Body of pancreas (tissue), 4 donors: ENCODE data around the gene OR2V1. TPM values are rescaled to one million over a fixed set of nuclear protein-coding genes. Genes with fewer than 3 reads are reported as not detected.

Experiments
- ATAC-seq: fragments of 150-250 bp; one replicate; pipeline ENCODE4 v1.9.1; 2016
- DNase-seq, 4 donors: peaks; one replicate each; pipeline ENCODE4 v3.0.0-alpha.2; 2019
- H3K27ac ChIP-seq, 4 donors: fragments of 200-600 bp; sonication (generic); 1 replicate in 3 of 4; 2 replicates in 1 of 4; pipeline versions ENCODE4 v1.5.1 to v1.6.1; 2016 to 2019; ENCODE audit warnings: mild to moderate bottlenecking in 1 of 4, mixed read lengths in 1 of 4, moderate library complexity in 1 of 4
- H3K27me3 ChIP-seq, 2 donors: fragments of 200-600 bp; sonication (generic); one replicate each; pipeline ENCODE4 v1.6.0; 2016; ENCODE audit warnings: mild to moderate bottlenecking in 1 of 2
- H3K36me3 ChIP-seq, 2 donors: fragments of 200-600 bp; sonication (generic); replicated peaks in 1 of 2; 2 replicates each; pipeline ENCODE4 v1.5.1; 2016; ENCODE audit warnings: low read depth in 2 of 2; ENCODE audit not compliant: insufficient read depth in 1 of 2
- H3K4me1 ChIP-seq: fragments of 200-600 bp; sonication (generic); one replicate; pipeline ENCODE4 v1.6.0; 2016
- H3K4me3 ChIP-seq, 2 donors: fragments of 200-600 bp; sonication (generic); 1 replicate in 1 of 2; 2 replicates in 1 of 2; pipeline ENCODE4 v1.5.1; 2016 to 2019
- H3K9me3 ChIP-seq, 3 donors: fragments of 200-600 bp; sonication (generic); 1 replicate in 2 of 3; 2 replicates in 1 of 3; pipeline ENCODE4 v1.5.1; 2016
- CTCF ChIP-seq, 7 experiments: fragments of 450-650 bp in 4 of 7; fragments of 200-600 bp in 3 of 7; sonication (generic) in 3 of 7; IDR thresholded peaks; one replicate each; pipeline ENCODE4 v1.5.1; 2016 to 2019; ENCODE audit warnings: antibody characterized with exemption in 7 of 7
- POLR2A ChIP-seq, 3 donors: fragments of 450-650 bp; IDR thresholded peaks; one replicate each; pipeline ENCODE4 v1.6.1; 2016; ENCODE audit warnings: antibody characterized with exemption in 3 of 3, mild to moderate bottlenecking in 2 of 3
- WGBS, 2 donors: methylation state at CpG; one replicate each; pipeline ENCODE4 v1.1.5; 2017; 5-methylcytosine and 5-hydroxymethylcytosine counted together
- intact Hi-C: fragments of 100-400 bp; cut with DNase I; formaldehyde crosslinking; loops from one replicate; pipeline ENCODE4 v1.15.1; 2023
- total RNA-seq, 2 donors: library from RNA; depleted of rRNA; stranded (reverse); fragments of >200 nt; gene quantifications; one replicate each; pipeline ENCODE4 v1.1.0, GENCODE V29; 2016

OR2V1 gene
- total RNA-seq, 2 donors from 2014 or later, result not detected

GRCh38 chr5:181121675-181122561 lies 9.1 kb downstream of the OR2V1 start:
- DNase-seq, result no peak
- Histone ChIP-seq H3K4me3 (no peak overlapping the region), H3K4me1 (no peaks in the 10 kb centered on the region), H3K9me3 (no peaks in the 10 kb centered on the region), H3K27me3 (no peaks in the 10 kb centered on the region), H3K36me3 (no peaks in the 10 kb centered on the region), H3K27ac (no peak overlapping the region)
- 56 to 60% methylated on average over 28 of the region's 28 CpGs for WGBS, 2 donors
- TF ChIP-seq CTCF (IDR thresholded peaks at IDR 0.05), result no peak
- TF ChIP-seq POLR2A (IDR thresholded peaks at IDR 0.05), result no peak
- intact Hi-C loops, result no loop called here
- no peak for ATAC-seq

DNA sequence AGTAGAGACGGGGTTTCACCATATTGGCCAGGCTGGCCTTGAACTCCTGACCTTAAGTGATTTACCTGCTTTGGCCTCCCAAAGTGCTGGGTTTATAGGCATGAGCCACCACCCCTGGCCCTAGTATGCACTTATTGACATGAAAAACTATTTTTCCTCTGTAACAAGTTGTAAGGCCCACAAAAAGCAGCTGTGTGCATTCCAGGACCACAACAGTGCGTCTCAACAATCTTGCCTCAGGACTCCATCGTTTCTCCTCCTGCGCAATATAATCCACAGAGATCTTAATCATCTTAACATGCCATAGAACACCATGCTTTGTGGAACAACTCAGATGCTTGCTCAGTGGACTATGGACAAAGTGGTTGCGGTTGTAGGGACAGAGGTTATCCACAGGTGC lies 10.2 kb downstream of the OR2V1 start:
- H3K27me3 ChIP-seq, result no peaks in the 10 kb centered on the region
- H3K36me3 ChIP-seq, result no peaks in the 10 kb centered on the region
- TF ChIP-seq POLR2A (IDR thresholded peaks at IDR 0.05), result no peak
- no peak for TF ChIP-seq CTCF (IDR thresholded peaks at IDR 0.05)
- H3K4me1 ChIP-seq, result no peaks in the 10 kb centered on the region
- no peak overlapping the region for H3K27ac ChIP-seq
- no peak for ATAC-seq
- DNase-seq, result no peak
- WGBS, 2 donors, result 67 to 73% methylated on average over 5 of the region's 5 CpGs
- no peaks in the 10 kb centered on the region for H3K9me3 ChIP-seq
- H3K4me3 ChIP-seq, result no peak overlapping the region
- intact Hi-C loops, result no loop called here

- WGBS, 2 donors, result 76 to 78% methylated on average over 4 of the region's 4 CpGs
- no peak overlapping the region for H3K27ac ChIP-seq
Measured at GRCh38 chr5:181120306-181120705, 10.7 kb downstream of the OR2V1 start.

DNA sequence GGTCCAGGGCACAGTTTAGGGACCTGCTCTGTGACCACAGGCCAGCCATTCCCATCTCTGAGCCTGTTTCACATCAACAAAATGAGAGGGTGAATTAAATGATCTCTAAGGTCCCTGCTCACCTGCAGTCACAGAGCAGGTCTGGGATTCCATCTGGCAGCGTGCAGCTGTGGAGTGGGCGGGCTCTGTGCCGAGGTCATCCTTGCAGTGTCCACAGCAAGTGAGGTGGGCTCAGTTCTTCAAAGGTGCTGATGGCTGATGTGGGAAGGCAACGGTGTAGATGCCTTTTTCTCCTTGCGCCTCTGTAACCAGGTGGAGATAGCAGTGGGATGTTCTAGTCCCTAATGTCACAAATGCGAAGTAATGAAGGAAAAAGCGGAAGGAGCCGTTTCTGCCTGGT lies 11.9 kb downstream of the OR2V1 start:
- Histone ChIP-seq H3K9me3 (no peaks in the 10 kb centered on the region), H3K4me1 (no peaks in the 10 kb centered on the region), H3K27ac (no peak overlapping the region), H3K27me3 (peaks cover 0 to 14% of the 10 kb centered on the region in 2 donors), H3K4me3 (no peak overlapping the region), H3K36me3 (no peaks in the 10 kb centered on the region)
- intact Hi-C loops, result no loop called here
- DNase-seq, result no peak
- 73 to 74% methylated on average over 8 of the region's 8 CpGs for WGBS, 2 donors
- TF ChIP-seq POLR2A (IDR thresholded peaks at IDR 0.05) (no peak), CTCF (IDR thresholded peaks at IDR 0.05) (no peak)
- ATAC-seq, result no peak

More at GRCh38 chr5:181120306-181120705, 10.7 kb downstream of the OR2V1 start:
- no peak for ATAC-seq
- Histone ChIP-seq H3K9me3 (no peaks in the 10 kb centered on the region), H3K4me3 (no peak overlapping the region), H3K4me1 (no peaks in the 10 kb centered on the region), H3K36me3 (no peaks in the 10 kb centered on the region), H3K27me3 (peaks cover 0 to 2% of the 10 kb centered on the region in 2 donors)
- intact Hi-C loops, result no loop called here
- DNase-seq, result no peak
- TF ChIP-seq CTCF (IDR thresholded peaks at IDR 0.05), result no peak
- TF ChIP-seq POLR2A (IDR thresholded peaks at IDR 0.05), result no peak

- DNase-seq (no peak), ATAC-seq (no peak)
- WGBS, 2 donors, result 65 to 76% methylated on average over 6 of the region's 6 CpGs
- Histone ChIP-seq H3K4me1 (no peaks in the 10 kb centered on the region), H3K4me3 (no peak overlapping the region), H3K36me3 (no peaks in the 10 kb centered on the region), H3K27ac (no peak overlapping the region), H3K27me3 (peaks cover 0 to 14% of the 10 kb centered on the region in 2 donors), H3K9me3 (no peaks in the 10 kb centered on the region)
- TF ChIP-seq POLR2A (IDR thresholded peaks at IDR 0.05), result no peak
- no peak for TF ChIP-seq CTCF (IDR thresholded peaks at IDR 0.05)
- intact Hi-C loops, result no loop called here
Measured at GRCh38 chr5:181118369-181118768, 12.6 kb downstream of the OR2V1 start.
